HG03064 (cell line): ENCODE measurements around the gene OR13C3.
"Not testable (repeated sequence)": the region's sequence is repeated elsewhere in the genome, so short reads cannot be mapped to it uniquely, and the experiment has no call there.

Experiments
- ATAC-seq: cut with Tn5 transposase; IDR thresholded peaks from one replicate; pipeline ENCODE4 v1.9.1; 2021; ENCODE audit warnings: low read depth; ENCODE audit not compliant: unreplicated experiment

The OR13C3 gene

GRCh38 chr9:104536756-104537155 is at the start of gene OR13C3:
Gene OR13C3, minus strand, starts transcription at chr9:104536856. Its CDS starts 133 bp downstream, at chr9:104536723.
- no peak for ATAC-seq

- ATAC-seq: no peak
These were observed 43.9 kb upstream of the OR13C3 start for GRCh38 chr9:104580562-104580961.

GRCh38 chr9:104577263-104577662 is 40.6 kb upstream of the OR13C3 start:
- no peak for ATAC-seq

- ATAC-seq: no peak
These were observed 38.8 kb upstream of the OR13C3 start for GRCh38 chr9:104575456-104575855.

- no peak for ATAC-seq
These were observed 36.0 kb upstream of the OR13C3 start for GRCh38 chr9:104572612-104573011.

GRCh38 chr9:104568868-104569267 is 32.2 kb upstream of the OR13C3 start, which contains the start of gene OR13C8:
Gene OR13C8, plus strand, starts transcription at chr9:104569168. Its CDS starts 0 bp downstream, at chr9:104569168.
- ATAC-seq: no peak

- ATAC-seq: no peak
These were observed 27.7 kb upstream of the OR13C3 start for GRCh38 chr9:104564358-104564757.

- ATAC-seq: no peak
These were observed 20.4 kb upstream of the OR13C3 start for GRCh38 chr9:104556830-104557634.

- no peak for ATAC-seq
These were observed 18.9 kb upstream of the OR13C3 start for GRCh38 chr9:104555521-104555920.

- no peak for ATAC-seq
These were observed 16.6 kb upstream of the OR13C3 start for GRCh38 chr9:104553261-104553660.

GRCh38 chr9:104544644-104545043 is 8.0 kb upstream of the OR13C3 start:
- no peak for ATAC-seq

GRCh38 chr9:104539275-104539674 is 2.6 kb upstream of the OR13C3 start:
- no peak for ATAC-seq

- ATAC-seq: no peak
These were observed 9.5 kb downstream of the OR13C3 start, which contains the start of gene OR13C4 for GRCh38 chr9:104527109-104527508. Gene OR13C4, minus strand, starts transcription at chr9:104527209. Its CDS starts 0 bp downstream, at chr9:104527209.

GRCh38 chr9:104520241-104520640 is 16.4 kb downstream of the OR13C3 start:
- ATAC-seq: not testable (repeated sequence)

- no peak for ATAC-seq
These were observed 21.8 kb downstream of the OR13C3 start for GRCh38 chr9:104514901-104515300.

GRCh38 chr9:104506565-104506964 is 30.1 kb downstream of the OR13C3 start:
- ATAC-seq: no peak

- no peak for ATAC-seq
These were observed 32.7 kb downstream of the OR13C3 start, which contains the start of gene OR13F1 for GRCh38 chr9:104503963-104504362. Gene OR13F1, plus strand, starts transcription at chr9:104504263. Its CDS starts 0 bp downstream, at chr9:104504263.

- ATAC-seq: no peak
These were observed 33.2 kb downstream of the OR13C3 start for GRCh38 chr9:104503440-104503839.

- ATAC-seq: no peak
These were observed 41.8 kb downstream of the OR13C3 start for GRCh38 chr9:104494808-104495207.
